H9 (cell line): Measurements from ENCODE around the gene PPIL6. TPM values are rescaled to one million over a fixed set of nuclear protein-coding genes. Genes with fewer than 3 reads are reported as not detected.
A peak's percentile ranks its signal among the peaks of the same experiment; 100 is the strongest.

ENCODE experiments used
- DNase-seq: peaks from one replicate; pipeline ENCODE4 v3.0.0-alpha.2; 2017
- H2AFZ ChIP-seq: one replicate; pipeline ENCODE4 v1.6.1; 2013; ENCODE audit warnings: mild to moderate bottlenecking, low read length, control low read depth, moderate library complexity
- H2AK5ac ChIP-seq: 2 replicates; pipeline ENCODE4 v1.6.1; 2013; ENCODE audit warnings: low read length, control low read depth, mixed read lengths; ENCODE audit not compliant: insufficient read length
- H2BK120ac ChIP-seq: one replicate; pipeline ENCODE4 v1.6.1; 2013; ENCODE audit warnings: low read depth, mild to moderate bottlenecking, low read length, control low read depth, inconsistent platforms; ENCODE audit not compliant: poor library complexity, severe bottlenecking
- H2BK12ac ChIP-seq: 2 replicates; pipeline ENCODE4 v1.6.1; 2013; ENCODE audit warnings: low read length, control low read depth, mixed read lengths, low read depth; ENCODE audit not compliant: insufficient read length
- H2BK15ac ChIP-seq: 2 replicates; pipeline ENCODE4 v1.6.1; 2013; ENCODE audit warnings: low read depth, low read length, control low read depth
- H2BK20ac ChIP-seq: one replicate; pipeline ENCODE4 v1.6.1; 2013; ENCODE audit warnings: low read depth, mild to moderate bottlenecking, low read length, control low read depth, inconsistent platforms; ENCODE audit not compliant: poor library complexity, severe bottlenecking
- H2BK5ac ChIP-seq: 2 replicates; pipeline ENCODE4 v1.6.1; 2013; ENCODE audit warnings: low read length, control low read depth, mixed read lengths; ENCODE audit not compliant: insufficient read length
- H3K14ac ChIP-seq: 2 replicates; pipeline ENCODE4 v1.6.1; 2013; ENCODE audit warnings: low read length, control low read depth; ENCODE audit not compliant: insufficient read depth
- H3K18ac ChIP-seq: 2 replicates; pipeline ENCODE4 v1.6.1; 2013; ENCODE audit warnings: low read depth, mild to moderate bottlenecking, mixed read lengths, low read length, control low read depth; ENCODE audit not compliant: insufficient read length
- H3K23ac ChIP-seq: 2 replicates; pipeline ENCODE4 v1.6.1; 2013; ENCODE audit warnings: low read length, control low read depth, mixed read lengths, low read depth; ENCODE audit not compliant: insufficient read length
- H3K23me2 ChIP-seq: 2 replicates; pipeline ENCODE4 v1.6.1; 2013; ENCODE audit warnings: low read depth, mild to moderate bottlenecking, mixed read lengths, low read length, control low read depth; ENCODE audit not compliant: insufficient read length, poor library complexity, severe bottlenecking
- H3K27ac ChIP-seq: 2 replicates; pipeline ENCODE4 v1.5.1; 2013; ENCODE audit warnings: low read length, control low read depth, mixed read lengths, low read depth; ENCODE audit not compliant: insufficient read length
- H3K27me3 ChIP-seq: 2 replicates; pipeline ENCODE4 v1.6.1; 2013; ENCODE audit warnings: low read length, control low read depth, inconsistent platforms; ENCODE audit not compliant: insufficient read depth
- H3K4ac ChIP-seq: 2 replicates; pipeline ENCODE4 v1.6.1; 2013; ENCODE audit warnings: low read depth, mild to moderate bottlenecking, control low read depth, inconsistent platforms, low read length, moderate library complexity
- H3K4me1 ChIP-seq: 2 replicates; pipeline ENCODE4 v1.6.1; 2013; ENCODE audit warnings: low read length, control low read depth, inconsistent platforms; ENCODE audit not compliant: insufficient read depth
- H3K4me2 ChIP-seq: 2 replicates; pipeline ENCODE4 v1.6.1; 2013; ENCODE audit warnings: low read length, control low read depth, mixed read lengths; ENCODE audit not compliant: insufficient read length, insufficient read depth
- H3K56ac ChIP-seq: 2 replicates; pipeline ENCODE4 v1.6.1; 2013; ENCODE audit warnings: low read depth, mild to moderate bottlenecking, mixed read lengths, low read length, control low read depth; ENCODE audit not compliant: insufficient read length
- H3K79me1 ChIP-seq: 2 replicates; pipeline ENCODE4 v1.6.1; 2013; ENCODE audit warnings: low read depth, mild to moderate bottlenecking, moderate library complexity, low read length, control low read depth, inconsistent platforms; ENCODE audit not compliant: insufficient read depth, poor library complexity, severe bottlenecking
- H3K79me2 ChIP-seq: 2 replicates; pipeline ENCODE4 v1.6.1; 2013; ENCODE audit warnings: low read length, control low read depth, inconsistent platforms; ENCODE audit not compliant: insufficient read depth
- H3K9ac ChIP-seq: 2 replicates; pipeline ENCODE4 v1.6.1; 2013; ENCODE audit warnings: low read length, control low read depth, mixed read lengths; ENCODE audit not compliant: insufficient read length; ENCODE audit errors: extremely low read depth
- H3K9me3 ChIP-seq: one replicate; pipeline ENCODE4 v1.6.1; 2013; ENCODE audit warnings: low read depth, low read length, inconsistent platforms; ENCODE audit not compliant: control insufficient read depth
- H3T11ph ChIP-seq: one replicate; pipeline ENCODE4 v1.6.1; 2013; ENCODE audit warnings: mild to moderate bottlenecking, low read length, control low read depth, inconsistent platforms
- H4K20me1 ChIP-seq: one replicate; pipeline ENCODE4 v1.6.1; 2013; ENCODE audit not compliant: control insufficient read depth, insufficient read length, insufficient read depth
- H4K5ac ChIP-seq: 2 replicates; pipeline ENCODE4 v1.6.1; 2013; ENCODE audit warnings: low read depth, mild to moderate bottlenecking, mixed read lengths, low read length, control low read depth; ENCODE audit not compliant: insufficient read length
- H4K8ac ChIP-seq: replicated peaks from 2 replicates; pipeline ENCODE4 v1.6.1; 2013; ENCODE audit warnings: low read length, control low read depth, mixed read lengths, low read depth; ENCODE audit not compliant: insufficient read length
- H4K91ac ChIP-seq: 2 replicates; pipeline ENCODE4 v1.6.1; 2013; ENCODE audit warnings: low read depth, mild to moderate bottlenecking, moderate library complexity, mixed read lengths, low read length, control low read depth; ENCODE audit not compliant: insufficient read length
- H3K27ac Mint-ChIP-seq, 3 experiments: 2 replicates in 2 of 3; 3 replicates in 1 of 3; pipeline ENCODE4 v1.8.0; 2020 to 2021; ENCODE audit warnings: mixed read lengths in 3 of 3, mild to moderate bottlenecking in 1 of 3, moderate library complexity in 1 of 3
- H3K27me3 Mint-ChIP-seq: 2 replicates; pipeline ENCODE4 v1.8.0; 2021; ENCODE audit warnings: low read depth, mild to moderate bottlenecking, moderate library complexity, mixed read lengths
- H3K36me3 Mint-ChIP-seq, 3 experiments: 2 replicates in 2 of 3; 3 replicates in 1 of 3; pipeline ENCODE4 v1.8.0; 2020 to 2021; ENCODE audit warnings: low read depth in 3 of 3, mixed read lengths in 3 of 3; ENCODE audit not compliant: insufficient read depth in 1 of 3
- H3K4me1 Mint-ChIP-seq, 2 experiments: 2 replicates each; pipeline ENCODE4 v1.8.0; 2020; ENCODE audit warnings: mixed read lengths in 2 of 2
- H3K4me3 Mint-ChIP-seq, 2 experiments: 2 replicates in 1 of 2; 3 replicates in 1 of 2; pipeline ENCODE4 v1.8.0; 2020 to 2021; ENCODE audit warnings: mild to moderate bottlenecking in 2 of 2, mixed read lengths in 2 of 2, moderate library complexity in 1 of 2
- H3K9me3 Mint-ChIP-seq, 2 experiments: 2 replicates in 1 of 2; 3 replicates in 1 of 2; pipeline ENCODE4 v1.8.0; 2020; ENCODE audit warnings: mild to moderate bottlenecking in 2 of 2, mixed read lengths in 2 of 2, moderate library complexity in 1 of 2
- WGBS: extraction: QIAGEN DNeasy Blood & Tissue Kit; methylation state at CpG from one replicate; pipeline ENCODE4 v1.1.7; 2013; ENCODE audit warnings: missing lambda C conversion rate, low lambda C conversion rate, mixed read lengths; ENCODE audit not compliant: insufficient read length; ENCODE audit errors: extremely low coverage; 5-methylcytosine and 5-hydroxymethylcytosine counted together
- total RNA-seq: library from RNA; stranded (reverse); gene quantifications from 2 replicates; pipeline ENCODE4 v1.2.1, GENCODE V29; 2021
- TF ChIP-seq, protein P1 (sequence below): fragments of 200-600 bp; sonication (generic); conservative IDR thresholded peaks from 3 replicates; pipeline ENCODE4 v1.8.0; 2021; ENCODE audit warnings: antibody characterized with exemption, mild to moderate bottlenecking

The PPIL6 gene
- total RNA-seq, 1 experiment from 2014 or later, result 1.0 TPM

DNA sequence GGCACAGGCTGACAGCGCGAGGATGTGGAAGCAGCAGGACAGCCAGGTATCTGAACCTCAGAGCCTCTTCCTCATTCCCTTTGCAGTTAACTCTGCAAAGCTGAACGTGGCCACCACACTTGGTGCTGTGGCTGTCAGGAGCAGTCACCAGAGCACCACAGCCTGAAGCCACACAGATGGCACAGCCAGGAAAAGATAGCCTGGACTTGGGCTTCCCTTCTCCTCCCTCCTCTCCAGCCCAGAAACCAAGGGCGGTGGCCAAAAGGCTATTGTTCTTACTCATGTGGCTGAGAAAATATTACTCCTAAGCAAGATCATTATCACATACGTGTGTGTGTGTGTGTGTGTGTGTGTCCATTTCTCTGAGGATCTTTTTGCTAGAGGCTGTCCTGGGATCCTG lies 97.9 kb downstream of the PPIL6 start:
- no peak overlapping the region for H3K9ac ChIP-seq
- H4K91ac ChIP-seq, result no peak overlapping the region
- H4K5ac ChIP-seq, result no peak overlapping the region
- no peak overlapping the region for H4K8ac ChIP-seq
- H2BK15ac ChIP-seq, result no peak overlapping the region
- no CpG with 5 or more reads among the region's 5 CpGs for WGBS
- H3K4ac ChIP-seq, result no peak overlapping the region
- no peak overlapping the region; the same call in 1 of the 2 replicates for H3K14ac ChIP-seq
- no peak overlapping the region for H2AK5ac ChIP-seq
- peaks cover 5 to 9% of the 10 kb centered on the region in 2 experiments for H3K4me1 Mint-ChIP-seq
- H3K27ac ChIP-seq, result no peak overlapping the region
- H3K23ac ChIP-seq, result no peak overlapping the region
- no peak overlapping the region for H2AFZ ChIP-seq
- H2BK5ac ChIP-seq, result no peak overlapping the region
- no peak overlapping the region for H2BK20ac ChIP-seq
- H3K18ac ChIP-seq, result no peak overlapping the region
- H3K4me3 Mint-ChIP-seq, result no peak overlapping the region
- no peak overlapping the region for H3K56ac ChIP-seq
- no peaks in the 10 kb centered on the region for H4K20me1 ChIP-seq
- no peaks in the 10 kb centered on the region for H3K23me2 ChIP-seq
- no peak for DNase-seq
- no peaks in the 10 kb centered on the region for H3K79me1 ChIP-seq
- no peaks in the 10 kb centered on the region; the same call in 1 of the 2 replicates for H3K27me3 Mint-ChIP-seq
- no peaks in the 10 kb centered on the region for H3K27me3 ChIP-seq
- no peak overlapping the region for H3K4me2 ChIP-seq
- H3T11ph ChIP-seq, result no peak overlapping the region
- H3K79me2 ChIP-seq, result no peaks in the 10 kb centered on the region
- H3K27ac Mint-ChIP-seq, result peak overlapping the region in 2 of 3 experiments; percentile 28 to 65; a peak in 1 of 7 replicates
- H3K9me3 Mint-ChIP-seq, result no peaks in the 10 kb centered on the region
- H3K9me3 ChIP-seq, result no peaks in the 10 kb centered on the region
- no peaks in the 10 kb centered on the region for H3K4me1 ChIP-seq
- no peak overlapping the region for H2BK12ac ChIP-seq
- TF ChIP-seq, protein P1, sequence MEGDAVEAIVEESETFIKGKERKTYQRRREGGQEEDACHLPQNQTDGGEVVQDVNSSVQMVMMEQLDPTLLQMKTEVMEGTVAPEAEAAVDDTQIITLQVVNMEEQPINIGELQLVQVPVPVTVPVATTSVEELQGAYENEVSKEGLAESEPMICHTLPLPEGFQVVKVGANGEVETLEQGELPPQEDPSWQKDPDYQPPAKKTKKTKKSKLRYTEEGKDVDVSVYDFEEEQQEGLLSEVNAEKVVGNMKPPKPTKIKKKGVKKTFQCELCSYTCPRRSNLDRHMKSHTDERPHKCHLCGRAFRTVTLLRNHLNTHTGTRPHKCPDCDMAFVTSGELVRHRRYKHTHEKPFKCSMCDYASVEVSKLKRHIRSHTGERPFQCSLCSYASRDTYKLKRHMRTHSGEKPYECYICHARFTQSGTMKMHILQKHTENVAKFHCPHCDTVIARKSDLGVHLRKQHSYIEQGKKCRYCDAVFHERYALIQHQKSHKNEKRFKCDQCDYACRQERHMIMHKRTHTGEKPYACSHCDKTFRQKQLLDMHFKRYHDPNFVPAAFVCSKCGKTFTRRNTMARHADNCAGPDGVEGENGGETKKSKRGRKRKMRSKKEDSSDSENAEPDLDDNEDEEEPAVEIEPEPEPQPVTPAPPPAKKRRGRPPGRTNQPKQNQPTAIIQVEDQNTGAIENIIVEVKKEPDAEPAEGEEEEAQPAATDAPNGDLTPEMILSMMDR, result no peak
- no peaks in the 10 kb centered on the region; a peak in 1 of 7 replicates for H3K36me3 Mint-ChIP-seq
- H2BK120ac ChIP-seq, result no peak overlapping the region
